Mesendoderm (in vitro differentiated cells): ENCODE data around the gene ZMAT3.

Experiments
- DNase-seq: peaks from one replicate; pipeline ENCODE4 v3.0.0; 2013
- H2AK5ac ChIP-seq: 2 replicates; pipeline ENCODE4 v1.6.1; 2013; ENCODE audit warnings: low read length, inconsistent platforms
- H2BK120ac ChIP-seq: 2 replicates; pipeline ENCODE4 v1.6.1; 2013; ENCODE audit warnings: low read depth, mild to moderate bottlenecking, low read length, moderate library complexity, mixed read lengths
- H2BK15ac ChIP-seq: replicated peaks from 2 replicates; pipeline ENCODE4 v1.6.1; 2013; ENCODE audit warnings: low read depth, mild to moderate bottlenecking, moderate library complexity
- H2BK5ac ChIP-seq: 2 replicates; pipeline ENCODE4 v1.6.1; 2013; ENCODE audit warnings: low read length, inconsistent platforms
- H3K18ac ChIP-seq: 2 replicates; pipeline ENCODE4 v1.6.1; 2013; ENCODE audit warnings: mild to moderate bottlenecking, low read length, mixed read lengths
- H3K23ac ChIP-seq: one replicate; pipeline ENCODE4 v1.6.1; 2013; ENCODE audit warnings: low read length
- H3K27ac ChIP-seq: 2 replicates; pipeline ENCODE4 v1.5.1; 2013; ENCODE audit warnings: low read depth, mild to moderate bottlenecking, inconsistent platforms, low read length, moderate library complexity
- H3K27me3 ChIP-seq: 2 replicates; pipeline ENCODE4 v1.6.1; 2013; ENCODE audit warnings: low read length, control low read depth, mild to moderate bottlenecking, inconsistent platforms; ENCODE audit not compliant: insufficient read depth, poor library complexity
- H3K36me3 ChIP-seq: 2 replicates; pipeline ENCODE4 v1.6.1; 2013; ENCODE audit warnings: low read length, inconsistent platforms; ENCODE audit not compliant: control insufficient read depth, insufficient read depth
- H3K4ac ChIP-seq: one replicate; pipeline ENCODE4 v1.6.1; 2013; ENCODE audit warnings: low read depth, mild to moderate bottlenecking, low read length, moderate library complexity
- H3K4me1 ChIP-seq: 2 replicates; pipeline ENCODE4 v1.6.1; 2013; ENCODE audit warnings: low read depth, low read length, inconsistent platforms; ENCODE audit not compliant: control insufficient read depth
- H3K4me2 ChIP-seq: 2 replicates; pipeline ENCODE4 v1.6.1; 2013; ENCODE audit warnings: low read length
- H3K4me3 ChIP-seq: 2 replicates; pipeline ENCODE4 v1.5.1; 2013; ENCODE audit warnings: mild to moderate bottlenecking, low read length
- H3K56ac ChIP-seq: one replicate; pipeline ENCODE4 v1.6.1; 2013; ENCODE audit warnings: low read length
- H3K79me1 ChIP-seq: 2 replicates; pipeline ENCODE4 v1.6.1; 2013; ENCODE audit warnings: low read length, inconsistent platforms
- H3K79me2 ChIP-seq: 2 replicates; pipeline ENCODE4 v1.6.1; 2013; ENCODE audit warnings: mild to moderate bottlenecking, low read length; ENCODE audit not compliant: control insufficient read depth, insufficient read depth
- H3K9ac ChIP-seq: 2 replicates; pipeline ENCODE4 v1.6.1; 2013; ENCODE audit warnings: low read length, inconsistent platforms
- H4K5ac ChIP-seq: one replicate; pipeline ENCODE4 v1.6.1; 2013; ENCODE audit warnings: low read length
- H4K8ac ChIP-seq: one replicate; pipeline ENCODE4 v1.6.1; 2013; ENCODE audit warnings: low read depth, mild to moderate bottlenecking, control low read depth, low read length, moderate library complexity
- WGBS: extraction: QIAGEN DNeasy Blood & Tissue Kit; methylation state at CpG from one replicate; pipeline ENCODE4 v1.1.7; 2013; ENCODE audit warnings: low lambda C conversion rate, missing lambda C conversion rate; ENCODE audit not compliant: insufficient coverage; ENCODE audit errors: extremely low coverage; 5-methylcytosine and 5-hydroxymethylcytosine counted together

Gene ZMAT3

DNA sequence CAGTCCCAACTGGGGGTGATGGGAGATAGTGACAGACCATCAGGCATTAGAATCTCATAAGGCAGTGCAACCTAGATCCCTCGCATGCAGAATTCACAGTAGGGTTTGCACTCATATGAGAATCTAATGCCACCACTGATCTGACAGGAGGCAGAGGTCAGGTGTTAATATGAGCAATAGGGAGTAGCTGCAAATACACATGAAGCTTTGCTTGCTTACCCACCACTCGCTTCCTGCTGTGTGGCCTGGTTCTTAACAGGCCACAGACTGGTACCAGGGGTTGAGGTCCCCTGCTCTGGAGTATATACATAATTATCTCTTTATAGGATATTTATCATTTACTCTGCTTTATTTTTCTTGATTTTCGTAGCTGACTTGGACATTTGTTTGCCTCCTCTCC lies 36.0 kb upstream of the ZMAT3 start:
- no peak overlapping the region for H3K9ac ChIP-seq
- no peak overlapping the region for H2BK15ac ChIP-seq
- H2BK120ac ChIP-seq: no peak overlapping the region
- H2AK5ac ChIP-seq: no peak overlapping the region
- H4K5ac ChIP-seq: no peak overlapping the region
- H3K4ac ChIP-seq: no peak overlapping the region
- H2BK5ac ChIP-seq: no peak overlapping the region
- no peak overlapping the region for H4K8ac ChIP-seq
- no peaks in the 10 kb centered on the region for H3K4me1 ChIP-seq
- H3K4me2 ChIP-seq: no peak overlapping the region
- DNase-seq: no peak
- H3K36me3 ChIP-seq: no peaks in the 10 kb centered on the region
- WGBS: no CpG with 5 or more reads among the region's 3 CpGs
- no peak overlapping the region for H3K23ac ChIP-seq
- no peaks in the 10 kb centered on the region for H3K79me1 ChIP-seq
- H3K27ac ChIP-seq: no peak overlapping the region
- H3K56ac ChIP-seq: no peak overlapping the region
- H3K27me3 ChIP-seq: no peaks in the 10 kb centered on the region
- no peaks in the 10 kb centered on the region for H3K79me2 ChIP-seq
- H3K18ac ChIP-seq: no peak overlapping the region
- H3K4me3 ChIP-seq: no peak overlapping the region

DNA sequence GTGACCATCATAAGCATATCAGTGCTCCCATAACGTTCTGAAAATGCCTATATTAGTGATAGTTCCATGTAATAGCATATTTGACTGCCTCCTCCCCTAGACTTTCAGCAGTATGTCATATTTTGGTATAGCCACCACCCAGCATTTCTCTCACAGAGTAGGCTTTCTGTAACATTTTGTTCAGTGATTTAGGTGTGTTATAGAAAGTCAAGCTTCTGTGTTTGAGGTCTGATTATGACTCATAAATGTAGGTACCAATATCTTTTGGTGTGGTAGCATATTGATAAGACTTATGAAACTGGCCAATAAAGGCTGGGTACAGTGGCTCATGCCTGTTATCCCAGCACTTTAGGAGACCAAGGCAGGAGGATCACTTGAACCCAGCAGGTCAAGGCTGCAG lies 34.3 kb upstream of the ZMAT3 start:
- no peak overlapping the region for H3K4me2 ChIP-seq
- H2AK5ac ChIP-seq: no peak overlapping the region
- no peaks in the 10 kb centered on the region for H3K27me3 ChIP-seq
- no peak overlapping the region for H4K5ac ChIP-seq
- H2BK120ac ChIP-seq: no peak overlapping the region
- H3K79me2 ChIP-seq: no peaks in the 10 kb centered on the region
- no peak overlapping the region for H2BK15ac ChIP-seq
- no peaks in the 10 kb centered on the region for H3K4me1 ChIP-seq
- H3K36me3 ChIP-seq: no peaks in the 10 kb centered on the region
- H3K4me3 ChIP-seq: no peak overlapping the region
- H3K18ac ChIP-seq: no peak overlapping the region
- H3K23ac ChIP-seq: no peak overlapping the region
- H3K9ac ChIP-seq: no peak overlapping the region
- H3K4ac ChIP-seq: no peak overlapping the region
- H2BK5ac ChIP-seq: no peak overlapping the region
- no peak overlapping the region for H3K56ac ChIP-seq
- no peak overlapping the region for H3K27ac ChIP-seq
- WGBS: no CpG with 5 or more reads among the region's 1 CpG
- DNase-seq: no peak
- H4K8ac ChIP-seq: no peak overlapping the region
- H3K79me1 ChIP-seq: no peaks in the 10 kb centered on the region

DNA sequence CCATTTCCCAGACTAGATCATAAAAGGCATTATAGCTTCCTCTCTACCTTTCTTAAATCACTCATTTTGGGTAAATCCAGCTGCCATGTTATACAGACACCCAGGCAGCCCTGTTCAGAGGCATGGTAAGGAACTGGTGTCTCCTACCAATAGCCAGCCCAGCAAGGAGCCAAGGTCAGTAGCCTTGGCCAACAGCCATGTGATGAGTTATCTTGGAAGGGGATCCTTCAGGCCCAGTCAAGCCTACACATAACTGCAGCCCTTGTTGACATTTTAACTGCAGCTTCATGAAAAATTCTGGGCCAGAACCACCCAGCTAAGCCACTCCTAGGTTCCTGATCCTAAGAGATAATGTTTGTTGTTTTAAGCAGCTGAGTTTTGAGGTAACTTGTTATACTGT lies 29.0 kb upstream of the ZMAT3 start:
- no peak overlapping the region for H3K4ac ChIP-seq
- H3K4me2 ChIP-seq: no peak overlapping the region
- DNase-seq: no peak
- no peak overlapping the region for H3K18ac ChIP-seq
- H2AK5ac ChIP-seq: no peak overlapping the region
- H3K27me3 ChIP-seq: no peaks in the 10 kb centered on the region
- H3K9ac ChIP-seq: no peak overlapping the region
- no peak overlapping the region for H3K27ac ChIP-seq
- no peak overlapping the region for H3K56ac ChIP-seq
- no peaks in the 10 kb centered on the region for H3K36me3 ChIP-seq
- H3K79me1 ChIP-seq: no peaks in the 10 kb centered on the region
- no peak overlapping the region for H3K23ac ChIP-seq
- no peak overlapping the region for H3K4me3 ChIP-seq
- no peaks in the 10 kb centered on the region for H3K79me2 ChIP-seq
- H4K5ac ChIP-seq: no peak overlapping the region
- H3K4me1 ChIP-seq: no peaks in the 10 kb centered on the region
- no peak overlapping the region for H2BK5ac ChIP-seq
- H2BK15ac ChIP-seq: no peak overlapping the region
- no peak overlapping the region for H4K8ac ChIP-seq
- no peak overlapping the region for H2BK120ac ChIP-seq

DNA sequence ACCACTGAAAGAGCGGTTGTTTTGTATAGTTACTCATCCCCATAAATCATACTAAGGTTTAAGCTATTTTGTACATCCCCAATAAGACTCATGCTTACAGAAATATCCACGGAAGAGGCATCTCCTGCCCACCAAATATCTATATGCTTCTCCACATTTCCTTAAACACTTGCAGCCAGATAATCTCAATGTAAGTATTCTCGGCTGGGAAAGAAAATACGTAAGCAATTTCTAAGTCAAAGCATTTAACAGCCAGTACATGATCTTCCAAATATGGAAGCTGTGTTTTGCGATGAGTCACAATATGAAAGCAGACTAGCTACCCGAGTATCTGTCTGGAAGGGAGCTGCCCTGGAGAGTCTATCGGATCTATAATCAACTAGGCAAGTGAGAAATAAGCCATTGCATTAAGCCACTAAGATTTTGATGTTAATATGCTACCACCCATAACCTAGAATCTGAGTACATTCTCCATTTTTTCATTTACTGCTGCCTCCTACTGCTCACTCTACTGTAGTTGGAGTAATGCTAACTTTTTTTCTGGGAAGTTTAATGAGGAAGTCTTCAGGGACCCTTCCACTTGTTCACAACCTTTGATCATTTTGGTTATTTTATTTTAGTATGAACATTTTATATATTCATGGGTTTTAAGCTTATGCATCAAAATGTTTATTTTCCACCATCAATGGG lies 26.9 kb upstream of the ZMAT3 start:
- no peak for DNase-seq

DNA sequence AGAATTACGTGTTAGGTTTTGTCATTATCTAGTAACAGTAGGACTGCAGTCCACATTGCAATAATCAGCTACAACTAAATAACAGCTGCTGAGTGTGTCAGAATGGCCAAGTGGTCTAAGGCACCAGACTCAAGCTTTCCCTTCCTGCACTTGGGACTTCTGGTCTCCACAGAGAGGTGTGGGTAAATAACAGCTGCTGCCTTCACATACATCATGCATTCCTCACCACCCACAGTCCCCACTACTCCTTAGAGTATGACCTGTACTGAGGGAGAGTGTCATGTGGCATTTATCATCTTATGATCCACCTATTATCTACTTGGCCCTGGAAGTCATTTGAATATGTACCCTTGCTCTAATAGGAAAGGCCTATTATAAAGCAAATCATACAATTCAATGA lies 22.2 kb upstream of the ZMAT3 start:
- DNase-seq: peak; percentile 51
- Histone ChIP-seq H3K79me2 (no peaks in the 10 kb centered on the region), H2AK5ac (no peak overlapping the region), H4K8ac (no peak overlapping the region), H2BK120ac (no peak overlapping the region), H2BK15ac (no peak overlapping the region), H3K9ac (no peak overlapping the region), H3K18ac (no peak overlapping the region), H3K23ac (no peak overlapping the region), H3K4ac (no peak overlapping the region), H3K4me1 (no peaks in the 10 kb centered on the region), H3K79me1 (no peaks in the 10 kb centered on the region), H3K4me2 (no peak overlapping the region), H4K5ac (no peak overlapping the region), H3K27me3 (no peaks in the 10 kb centered on the region), H3K4me3 (no peak overlapping the region), H3K27ac (no peak overlapping the region), H3K56ac (no peak overlapping the region), H2BK5ac (no peak overlapping the region), H3K36me3 (no peaks in the 10 kb centered on the region)
- WGBS: no CpG with 5 or more reads among the region's 1 CpG

More for the DNA sequence above, 26.9 kb upstream of the ZMAT3 start:
- Histone ChIP-seq H2BK120ac (no peak overlapping the region), H3K27ac (no peak overlapping the region), H2BK15ac (no peak overlapping the region), H4K5ac (no peak overlapping the region), H3K56ac (no peak overlapping the region), H3K36me3 (no peaks in the 10 kb centered on the region), H2AK5ac (no peak overlapping the region), H3K23ac (no peak overlapping the region), H3K4me2 (no peak overlapping the region), H3K79me2 (no peaks in the 10 kb centered on the region), H3K9ac (no peak overlapping the region), H3K4ac (no peak overlapping the region), H3K4me3 (no peak overlapping the region), H4K8ac (no peak overlapping the region), H3K4me1 (no peaks in the 10 kb centered on the region), H3K18ac (no peak overlapping the region), H3K27me3 (no peaks in the 10 kb centered on the region), H3K79me1 (no peaks in the 10 kb centered on the region), H2BK5ac (no peak overlapping the region)
- WGBS: no CpG with 5 or more reads among the region's 7 CpGs

DNA sequence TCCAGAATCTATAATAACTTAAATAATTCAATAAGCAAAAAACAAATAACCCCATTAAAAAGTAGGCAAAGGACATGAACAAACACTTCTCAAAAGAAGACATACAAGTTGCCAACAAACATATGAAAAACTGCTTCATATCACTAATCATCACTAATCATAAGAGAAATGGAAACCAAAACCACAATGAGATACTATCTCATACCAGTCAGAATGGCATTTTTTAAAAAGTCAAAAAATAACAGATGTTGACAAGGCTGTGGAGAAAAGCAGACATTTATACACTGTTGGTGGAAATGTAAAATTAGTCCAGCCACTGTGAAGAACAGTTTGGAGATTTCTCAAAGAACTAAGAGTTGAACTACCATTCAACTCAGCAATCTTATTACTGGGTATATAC lies 19.5 kb upstream of the ZMAT3 start:
- H2BK15ac ChIP-seq: no peak overlapping the region
- H2BK120ac ChIP-seq: no peak overlapping the region
- no peaks in the 10 kb centered on the region for H3K27me3 ChIP-seq
- no peak overlapping the region for H3K18ac ChIP-seq
- no peaks in the 10 kb centered on the region for H3K79me2 ChIP-seq
- no peak overlapping the region for H2AK5ac ChIP-seq
- H3K79me1 ChIP-seq: no peaks in the 10 kb centered on the region
- no peaks in the 10 kb centered on the region for H3K36me3 ChIP-seq
- H4K5ac ChIP-seq: no peak overlapping the region
- H3K27ac ChIP-seq: no peak overlapping the region
- no peak overlapping the region for H3K56ac ChIP-seq
- no peak overlapping the region for H3K4ac ChIP-seq
- H3K4me3 ChIP-seq: no peak overlapping the region
- H3K23ac ChIP-seq: no peak overlapping the region
- H3K4me2 ChIP-seq: no peak overlapping the region
- no peak overlapping the region for H2BK5ac ChIP-seq
- no peaks in the 10 kb centered on the region for H3K4me1 ChIP-seq
- H3K9ac ChIP-seq: no peak overlapping the region
- DNase-seq: no peak
- no peak overlapping the region for H4K8ac ChIP-seq
